Measurements from ENCODE around the gene HM13. TPM values are rescaled to one million over a fixed set of nuclear protein-coding genes. Genes with fewer than 3 reads are reported as not detected.

Gene HM13
- total and polyA plus RNA-seq, 9 of the 15 experiments (the other 6 are each of a cell fraction or from before 2014, with no cell fraction given), result 7.7 to 136 (median 74.5) TPM

DNA sequence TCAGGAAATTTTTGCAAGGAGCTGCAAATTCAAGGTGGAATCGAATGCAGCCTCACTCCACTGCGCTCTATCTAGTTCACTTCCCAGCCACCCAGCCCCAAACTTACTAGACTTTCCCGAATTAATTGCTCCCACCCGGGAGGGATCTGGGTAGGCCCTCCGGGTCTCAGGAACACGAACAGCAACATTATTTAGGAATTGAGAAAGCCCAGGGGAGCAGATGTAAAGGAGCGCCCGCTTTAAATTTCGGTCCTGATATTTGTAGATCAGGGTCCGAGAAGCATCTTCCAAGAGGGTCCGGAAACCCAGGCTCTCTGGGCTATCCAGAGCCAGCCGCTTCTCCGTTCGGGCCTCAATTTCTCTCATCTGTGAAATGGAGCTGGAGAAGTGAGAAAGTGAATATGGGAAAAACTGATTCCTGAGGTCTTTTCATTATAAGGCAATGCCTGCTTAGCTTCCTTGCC lies 90.4 kb downstream of the HM13 start (continued):
- TF ChIP-seq ZNF395 (CRISPR knock-in tag; IDR thresholded peaks at IDR 0.05) (no peak), SETDB1 (IDR thresholded peaks at IDR 0.05; ENCODE audit: low read length) (no peak), SMARCE1 (IDR thresholded peaks at IDR 0.05) (no peak), BCOR (IDR thresholded peaks at IDR 0.05) (peak; percentile 78; the same call in 1 of the 2 replicates), RBM14 (IDR thresholded peaks at IDR 0.05; ENCODE audit: borderline replicate concordance, insufficient read depth, low read depth, low read length) (no peak), KHSRP (IDR thresholded peaks at IDR 0.05) (no peak), ADNP (tag; IDR thresholded peaks at IDR 0.05) (peak; percentile 87; the same call in 1 of the 2 replicates), YY1 (IDR thresholded peaks at IDR 0.05; ENCODE audit: borderline replicate concordance in 1 of 3, control insufficient read depth in 1 of 3, extremely low read depth in 1 of 3, insufficient read depth in 3 of 3, insufficient read length in 1 of 3, insufficient replicate concordance in 2 of 3, low read depth in 1 of 3, low read length in 2 of 3) (peak in 1 of 3 experiments; percentile 3), BRD9 (IDR thresholded peaks at IDR 0.05; ENCODE audit: low read depth, partially characterized antibody) (peak; percentile 23), XRCC5 (IDR thresholded peaks at IDR 0.05; ENCODE audit: low read depth, low read length) (peak; percentile 12; the same call in 1 of the 2 replicates), ZSCAN29 (IDR thresholded peaks at IDR 0.05) (no peak), MLLT1 (IDR thresholded peaks at IDR 0.05) (0 out of 4 replicates have a peak, but pooled peaks of 1 of the 2 experiments have one; percentile 1), HDAC1 (IDR thresholded peaks at IDR 0.05) (peak in 1 of 2 experiments; percentile 57; a peak in 1 of 4 replicates), ESRRA (IDR thresholded peaks at IDR 0.05; ENCODE audit: borderline replicate concordance, low read depth) (no peak), FOXA3 (CRISPR knock-in tag; conservative IDR thresholded peaks at IDR 0.05 in 1 of 2, IDR thresholded peaks at IDR 0.05 in 1 of 2) (no peak), TBP (optimal IDR thresholded peaks at IDR 0.05; ENCODE audit: low read depth, low read length) (no peak), ATF1 (CRISPR knock-in tag; IDR thresholded peaks at IDR 0.05) (no peak), ATF1 (tag; IDR thresholded peaks at IDR 0.05) (peak; percentile 85), KDM1A (IDR thresholded peaks at IDR 0.05) (peak; percentile 74 to 87), MYNN (IDR thresholded peaks at IDR 0.05) (no peak), MYNN (CRISPR knock-in tag; IDR thresholded peaks at IDR 0.05) (no peak), HDAC2 (IDR thresholded peaks at IDR 0.05) (peak; percentile 80; the same call in 1 of the 2 replicates)
- TF ChIP-seq, protein P1, sequence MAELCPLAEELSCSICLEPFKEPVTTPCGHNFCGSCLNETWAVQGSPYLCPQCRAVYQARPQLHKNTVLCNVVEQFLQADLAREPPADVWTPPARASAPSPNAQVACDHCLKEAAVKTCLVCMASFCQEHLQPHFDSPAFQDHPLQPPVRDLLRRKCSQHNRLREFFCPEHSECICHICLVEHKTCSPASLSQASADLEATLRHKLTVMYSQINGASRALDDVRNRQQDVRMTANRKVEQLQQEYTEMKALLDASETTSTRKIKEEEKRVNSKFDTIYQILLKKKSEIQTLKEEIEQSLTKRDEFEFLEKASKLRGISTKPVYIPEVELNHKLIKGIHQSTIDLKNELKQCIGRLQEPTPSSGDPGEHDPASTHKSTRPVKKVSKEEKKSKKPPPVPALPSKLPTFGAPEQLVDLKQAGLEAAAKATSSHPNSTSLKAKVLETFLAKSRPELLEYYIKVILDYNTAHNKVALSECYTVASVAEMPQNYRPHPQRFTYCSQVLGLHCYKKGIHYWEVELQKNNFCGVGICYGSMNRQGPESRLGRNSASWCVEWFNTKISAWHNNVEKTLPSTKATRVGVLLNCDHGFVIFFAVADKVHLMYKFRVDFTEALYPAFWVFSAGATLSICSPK (IDR thresholded peaks at IDR 0.05; ENCODE audit: borderline replicate concordance), result peak; percentile 24; the same call in 1 of the 2 replicates
